KMS-11 (cell line): Measurements from ENCODE around the gene MPO.

Experiments
- H2AFZ ChIP-seq: fragments of 200-600 bp; sonication (generic); 2 replicates; pipeline ENCODE4 v1.6.1; 2016; ENCODE audit warnings: antibody characterized with exemption, mixed run types, low read depth
- H3K27ac ChIP-seq: fragments of 200-600 bp; sonication (generic); 2 replicates; pipeline ENCODE4 v1.6.1; 2016; ENCODE audit warnings: mild to moderate bottlenecking, mixed run types
- H3K27me3 ChIP-seq: fragments of 200-600 bp; sonication (generic); 2 replicates; pipeline ENCODE4 v1.6.1; 2017; ENCODE audit warnings: mild to moderate bottlenecking, low read depth, mixed run types, moderate library complexity; ENCODE audit not compliant: insufficient read depth
- H3K36me3 ChIP-seq: fragments of 200-600 bp; sonication (generic); 2 replicates; pipeline ENCODE4 v1.6.1; 2017; ENCODE audit warnings: mild to moderate bottlenecking, mixed run types; ENCODE audit not compliant: insufficient read depth
- H3K4me1 ChIP-seq: fragments of 200-600 bp; sonication (generic); 2 replicates; pipeline ENCODE4 v1.6.1; 2016; ENCODE audit warnings: mild to moderate bottlenecking, low read depth, mixed run types; ENCODE audit not compliant: poor library complexity, severe bottlenecking
- H3K4me2 ChIP-seq: fragments of 200-600 bp; sonication (generic); 2 replicates; pipeline ENCODE4 v1.7.0; 2016; ENCODE audit warnings: mild to moderate bottlenecking, mixed run types
- H3K4me3 ChIP-seq: fragments of 200-600 bp; sonication (generic); IDR thresholded peaks from 2 replicates; pipeline ENCODE4 v1.6.1; 2017; ENCODE audit warnings: low read depth, low read length, mixed read lengths; ENCODE audit not compliant: insufficient read depth
- H3K79me2 ChIP-seq: fragments of 200-600 bp; sonication (generic); 2 replicates; pipeline ENCODE4 v1.6.1; 2016; ENCODE audit warnings: low read depth, mixed run types; ENCODE audit not compliant: insufficient read depth
- H3K9ac ChIP-seq: fragments of 200-600 bp; sonication (generic); 2 replicates; pipeline ENCODE4 v1.6.1; 2016; ENCODE audit warnings: mild to moderate bottlenecking, mixed run types
- H4K20me1 ChIP-seq: fragments of 200-600 bp; sonication (generic); 2 replicates; pipeline ENCODE4 v1.6.1; 2016; ENCODE audit warnings: mild to moderate bottlenecking, mixed run types; ENCODE audit not compliant: insufficient read depth
- TF ChIP-seq, protein P1 (sequence below): fragments of 200-600 bp; sonication (generic); conservative IDR thresholded peaks from 2 replicates; pipeline ENCODE4 v1.6.1; 2017; ENCODE audit warnings: low read depth, mild to moderate bottlenecking, antibody characterized with exemption, low read length, moderate library complexity, mixed read lengths

Gene MPO

DNA sequence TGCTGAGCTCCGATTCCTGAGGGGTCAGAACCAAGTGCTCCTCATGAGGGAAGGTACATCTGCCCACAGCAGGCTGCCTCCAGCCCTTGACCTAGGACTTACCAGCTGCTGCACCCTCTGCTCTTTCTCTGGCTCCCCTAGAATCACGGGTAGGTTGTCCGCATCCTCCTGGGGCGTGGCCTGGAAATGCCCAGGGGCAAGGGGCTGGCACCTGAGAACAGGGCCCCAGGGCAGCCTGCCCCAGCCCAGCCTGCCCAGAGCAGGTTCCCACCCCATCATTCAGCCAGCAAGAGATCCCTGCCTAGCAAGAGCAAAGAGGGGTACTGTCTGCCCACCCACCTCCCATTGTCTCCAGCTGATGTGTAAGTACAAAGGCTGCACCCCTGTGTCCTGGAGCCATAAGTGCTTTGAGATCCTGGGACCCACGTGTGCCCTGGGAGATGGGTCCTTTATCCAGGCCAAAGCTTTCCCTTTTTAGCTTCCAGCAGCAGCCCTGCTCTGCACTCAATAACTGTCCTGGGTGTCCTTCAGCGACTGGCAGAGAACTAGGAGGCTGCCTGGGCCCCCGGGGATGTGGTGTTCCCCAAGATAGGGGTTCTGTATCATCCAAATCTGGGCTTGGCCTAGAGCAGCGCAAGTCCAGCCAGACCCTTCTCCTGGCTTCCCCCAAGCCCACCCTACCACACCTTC lies 42.8 kb upstream of the MPO start:
- no peaks in the 10 kb centered on the region for H3K79me2 ChIP-seq
- no peak overlapping the region for H3K27ac ChIP-seq
- H3K4me3 ChIP-seq: no peak overlapping the region

DNA sequence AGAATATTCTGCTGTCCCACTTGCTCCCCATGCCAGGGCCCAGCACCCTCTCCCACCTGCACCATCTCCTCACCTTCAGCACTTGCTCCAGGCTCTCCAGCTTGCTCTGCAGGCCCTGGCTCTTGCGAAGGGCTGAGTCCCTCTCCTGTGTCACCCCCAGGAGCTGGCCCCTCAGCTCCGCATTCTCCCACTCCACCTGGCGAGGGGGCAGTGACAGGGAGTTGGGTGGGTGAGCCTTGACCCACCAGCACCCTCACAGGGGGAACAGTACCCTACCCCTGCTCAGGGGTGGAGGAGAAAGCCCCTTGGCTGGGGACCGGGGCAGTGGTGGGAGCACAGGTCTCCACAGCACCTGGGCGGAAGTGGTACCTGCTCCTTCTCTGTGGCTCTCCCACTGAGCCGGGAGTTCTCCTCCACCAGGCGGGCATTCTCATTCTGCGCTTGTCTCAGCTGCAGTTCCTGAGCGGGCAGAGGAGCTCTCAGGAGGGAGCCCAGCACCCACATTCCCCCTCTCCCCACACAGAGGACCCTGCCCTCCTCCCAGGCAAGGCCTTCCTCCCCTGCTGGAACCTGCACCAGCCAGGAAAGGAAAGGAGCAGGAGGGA lies 41.9 kb upstream of the MPO start:
- H3K27me3 ChIP-seq: no peaks in the 10 kb centered on the region
- TF ChIP-seq, protein P1, sequence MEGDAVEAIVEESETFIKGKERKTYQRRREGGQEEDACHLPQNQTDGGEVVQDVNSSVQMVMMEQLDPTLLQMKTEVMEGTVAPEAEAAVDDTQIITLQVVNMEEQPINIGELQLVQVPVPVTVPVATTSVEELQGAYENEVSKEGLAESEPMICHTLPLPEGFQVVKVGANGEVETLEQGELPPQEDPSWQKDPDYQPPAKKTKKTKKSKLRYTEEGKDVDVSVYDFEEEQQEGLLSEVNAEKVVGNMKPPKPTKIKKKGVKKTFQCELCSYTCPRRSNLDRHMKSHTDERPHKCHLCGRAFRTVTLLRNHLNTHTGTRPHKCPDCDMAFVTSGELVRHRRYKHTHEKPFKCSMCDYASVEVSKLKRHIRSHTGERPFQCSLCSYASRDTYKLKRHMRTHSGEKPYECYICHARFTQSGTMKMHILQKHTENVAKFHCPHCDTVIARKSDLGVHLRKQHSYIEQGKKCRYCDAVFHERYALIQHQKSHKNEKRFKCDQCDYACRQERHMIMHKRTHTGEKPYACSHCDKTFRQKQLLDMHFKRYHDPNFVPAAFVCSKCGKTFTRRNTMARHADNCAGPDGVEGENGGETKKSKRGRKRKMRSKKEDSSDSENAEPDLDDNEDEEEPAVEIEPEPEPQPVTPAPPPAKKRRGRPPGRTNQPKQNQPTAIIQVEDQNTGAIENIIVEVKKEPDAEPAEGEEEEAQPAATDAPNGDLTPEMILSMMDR: no peak
- peaks cover 18% of the 10 kb centered on the region for H3K4me1 ChIP-seq
- H3K4me2 ChIP-seq: no peak overlapping the region
- no peak overlapping the region for H2AFZ ChIP-seq
- H3K4me3 ChIP-seq: no peak overlapping the region
- H3K36me3 ChIP-seq: no peaks in the 10 kb centered on the region
- no peaks in the 10 kb centered on the region for H4K20me1 ChIP-seq
- H3K27ac ChIP-seq: no peak overlapping the region
- H3K79me2 ChIP-seq: no peaks in the 10 kb centered on the region
- H3K9ac ChIP-seq: no peak overlapping the region

More for the DNA sequence above, 42.8 kb upstream of the MPO start:
- Histone ChIP-seq H4K20me1 (no peaks in the 10 kb centered on the region), H3K27me3 (no peaks in the 10 kb centered on the region), H3K4me1 (peaks cover 19% of the 10 kb centered on the region), H3K36me3 (no peaks in the 10 kb centered on the region), H3K4me2 (no peak overlapping the region), H3K9ac (no peak overlapping the region), H2AFZ (no peak overlapping the region)
- TF ChIP-seq, protein P1: no peak

DNA sequence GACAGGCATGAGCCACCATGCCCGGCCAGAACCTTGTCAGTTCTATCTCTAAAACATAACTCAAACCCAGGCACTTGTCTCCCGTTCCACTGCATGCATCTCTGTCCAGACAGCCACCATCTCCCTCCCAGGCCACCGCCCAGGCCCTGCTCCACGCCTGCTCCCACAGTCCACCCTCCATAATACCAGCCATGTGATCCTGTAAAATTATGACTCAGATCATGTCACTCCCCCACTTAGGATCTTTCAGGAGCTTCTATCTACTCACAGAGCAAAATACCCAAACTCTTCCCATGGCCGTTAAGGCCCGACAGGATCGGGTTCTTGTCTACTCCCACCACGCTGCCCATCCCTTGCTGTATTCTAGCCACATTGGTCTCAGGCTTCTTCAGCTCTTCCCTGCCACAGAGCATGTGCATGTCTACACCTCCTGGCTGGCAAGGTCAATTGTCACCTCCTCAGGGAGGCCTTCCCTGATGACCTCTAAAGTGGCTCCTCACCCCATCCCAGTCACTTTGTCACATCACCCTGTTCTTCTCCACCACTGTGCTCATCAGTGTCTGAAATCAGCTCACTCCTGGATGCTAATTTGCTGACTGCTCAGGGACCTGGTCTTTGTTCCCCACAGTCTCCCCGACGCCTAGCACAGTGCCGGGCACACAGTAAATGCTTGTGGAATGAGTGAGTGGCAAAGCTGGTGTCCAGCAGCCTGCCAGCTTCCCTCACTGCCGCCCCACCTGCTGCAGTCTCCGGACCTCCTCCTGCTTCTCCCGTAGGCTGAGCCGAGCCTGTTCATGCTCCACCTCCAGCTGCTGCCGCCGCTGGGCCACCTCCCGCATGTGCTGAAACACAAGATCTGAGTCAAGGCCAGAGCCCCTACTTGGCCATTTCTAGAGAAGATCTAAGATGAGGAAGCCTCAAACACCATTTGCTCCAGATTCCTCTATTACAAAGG lies 41.1 kb upstream of the MPO start:
- no peaks in the 10 kb centered on the region for H3K27me3 ChIP-seq
- no peaks in the 10 kb centered on the region for H4K20me1 ChIP-seq
- no peak overlapping the region for H3K4me3 ChIP-seq
- H3K27ac ChIP-seq: no peak overlapping the region
- H3K36me3 ChIP-seq: no peaks in the 10 kb centered on the region
- H2AFZ ChIP-seq: no peak overlapping the region
- H3K4me2 ChIP-seq: no peak overlapping the region
- H3K79me2 ChIP-seq: no peaks in the 10 kb centered on the region
- TF ChIP-seq, protein P1: no peak
- H3K9ac ChIP-seq: no peak overlapping the region
- peaks cover 21% of the 10 kb centered on the region for H3K4me1 ChIP-seq

DNA sequence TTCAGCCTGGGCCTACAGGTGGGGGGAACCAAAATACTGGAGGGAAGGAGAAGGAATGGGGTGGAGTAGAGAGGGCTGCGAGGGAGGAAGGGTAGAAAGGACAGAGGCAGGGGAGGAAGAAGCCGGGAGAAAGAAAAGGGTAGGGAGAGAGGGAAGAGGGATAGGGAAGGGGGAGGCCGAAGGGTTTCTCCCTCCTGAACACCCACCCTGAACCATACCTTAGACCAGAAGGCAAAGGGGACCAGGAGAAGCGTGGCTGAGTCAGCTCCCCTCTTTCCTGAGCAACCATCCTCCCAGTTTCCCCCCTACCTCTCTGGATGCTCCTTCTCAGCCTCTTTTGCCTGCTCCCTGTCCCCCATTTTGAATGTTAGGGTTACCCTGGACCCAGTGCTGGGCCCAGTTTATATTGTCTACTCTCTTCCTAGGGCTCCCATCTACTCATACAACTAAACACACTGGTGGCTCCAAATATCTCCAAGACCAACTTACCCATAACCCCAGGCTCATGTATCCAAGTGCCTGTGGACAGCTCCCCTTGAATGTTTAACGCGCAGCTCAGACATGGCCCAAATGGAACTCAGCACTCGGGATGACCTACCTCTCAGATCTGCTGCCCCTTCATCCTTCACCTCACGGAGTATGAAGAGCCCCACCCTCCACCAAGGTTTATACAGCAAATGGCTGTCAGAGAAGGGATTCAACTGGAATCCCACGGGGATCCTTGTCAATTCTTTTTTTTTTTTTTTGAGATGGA lies 40.0 kb upstream of the MPO start:
- TF ChIP-seq, protein P1: no peak
- Histone ChIP-seq H3K27me3 (no peaks in the 10 kb centered on the region), H3K36me3 (no peaks in the 10 kb centered on the region)

More for the DNA sequence above, 40.0 kb upstream of the MPO start:
- Histone ChIP-seq H3K27ac (no peak overlapping the region), H3K4me3 (no peak overlapping the region), H3K4me1 (peaks cover 21% of the 10 kb centered on the region), H4K20me1 (no peaks in the 10 kb centered on the region), H3K79me2 (no peaks in the 10 kb centered on the region), H3K9ac (no peak overlapping the region), H3K4me2 (no peak overlapping the region), H2AFZ (no peak overlapping the region)
